ENCODE results near the gene HECTD1.

GRCh38 chr14:31139301-31139847 is 68.2 kb downstream of the HECTD1 start:
- TF ChIP-seq EP300 (IDR thresholded peaks at IDR 0.05; ENCODE audit: low read length) (no peak), CTCFL (IDR thresholded peaks at IDR 0.05; ENCODE audit: borderline replicate concordance, insufficient read depth, low read depth, low read length, poor library complexity, severe bottlenecking) (no peak), RCOR1 (IDR thresholded peaks at IDR 0.05; ENCODE audit: borderline replicate concordance in 1 of 2, low read depth in 2 of 2, low read length in 2 of 2) (no peak), CTCF (IDR thresholded peaks at IDR 0.05 in 2 of 3, conservative IDR thresholded peaks at IDR 0.05 in 1 of 3; ENCODE audit: insufficient read depth in 2 of 3, low read depth in 1 of 3, low read length in 3 of 3) (no peak), DDX20 (tag; IDR thresholded peaks at IDR 0.05; ENCODE audit: low read depth) (no peak), BRD4 (IDR thresholded peaks at IDR 0.05) (no peak), TFAM (CRISPR knock-in tag; conservative IDR thresholded peaks at IDR 0.05) (no peak), ZNF3 (CRISPR knock-in tag; IDR thresholded peaks at IDR 0.05) (no peak), ZNF146 (CRISPR knock-in tag; IDR thresholded peaks at IDR 0.05; ENCODE audit: unreplicated experiment) (no peak), POLR2A (conservative IDR thresholded peaks at IDR 0.05) (no peak), ZNF12 (CRISPR knock-in tag; IDR thresholded peaks at IDR 0.05) (no peak)

All from K562 (cell line).